Measurements from ENCODE around the gene DYRK2. TPM values are rescaled to one million over a fixed set of nuclear protein-coding genes. Genes with fewer than 3 reads are reported as not detected.

DYRK2 gene
- total RNA-seq, 1 donor from 2014 or later: 50.2 TPM

GRCh38 chr12:67681105-67681778, 32.7 kb downstream of the DYRK2 start:
- H3K27ac Mint-ChIP-seq (ENCODE audit: unreplicated experiment): no peak overlapping the region

GRCh38 chr12:67681941-67682620, 33.5 kb downstream of the DYRK2 start:
- H3K4me1 Mint-ChIP-seq (ENCODE audit: unreplicated experiment): peaks cover 11% of the 10 kb centered on the region

More at GRCh38 chr12:67681105-67681778, 32.7 kb downstream of the DYRK2 start:
- Mint-ChIP-seq H3K36me3 (ENCODE audit: low read depth, unreplicated experiment) (no peaks in the 10 kb centered on the region), H3K27me3 (ENCODE audit: unreplicated experiment) (no peaks in the 10 kb centered on the region), H3K4me3 (ENCODE audit: unreplicated experiment) (no peak overlapping the region), H3K4me1 (ENCODE audit: unreplicated experiment) (peaks cover 11% of the 10 kb centered on the region), H3K9me3 (ENCODE audit: unreplicated experiment) (no peaks in the 10 kb centered on the region)
- no peak for DNase-seq (ENCODE audit: low spot score)
- TF ChIP-seq CTCF (IDR thresholded peaks at IDR 0.05; ENCODE audit: unreplicated experiment): no peak

GRCh38 chr12:67689385-67689784, 40.8 kb downstream of the DYRK2 start:
- Mint-ChIP-seq H3K9me3 (ENCODE audit: unreplicated experiment) (peaks cover 4% of the 10 kb centered on the region), H3K36me3 (ENCODE audit: low read depth, unreplicated experiment) (no peaks in the 10 kb centered on the region), H3K27ac (ENCODE audit: unreplicated experiment) (no peak overlapping the region)

More at GRCh38 chr12:67681941-67682620, 33.5 kb downstream of the DYRK2 start:
- Mint-ChIP-seq H3K27ac (ENCODE audit: unreplicated experiment) (no peak overlapping the region), H3K27me3 (ENCODE audit: unreplicated experiment) (no peaks in the 10 kb centered on the region), H3K4me3 (ENCODE audit: unreplicated experiment) (no peak overlapping the region), H3K9me3 (ENCODE audit: unreplicated experiment) (no peaks in the 10 kb centered on the region), H3K36me3 (ENCODE audit: low read depth, unreplicated experiment) (no peaks in the 10 kb centered on the region)
- no peak for DNase-seq (ENCODE audit: low spot score)
- TF ChIP-seq CTCF (IDR thresholded peaks at IDR 0.05; ENCODE audit: unreplicated experiment): no peak

GRCh38 chr12:67690656-67691055, 42.1 kb downstream of the DYRK2 start:
- H3K4me1 Mint-ChIP-seq (ENCODE audit: unreplicated experiment): peaks cover 27% of the 10 kb centered on the region
- H3K36me3 Mint-ChIP-seq (ENCODE audit: low read depth, unreplicated experiment): no peaks in the 10 kb centered on the region
- H3K27me3 Mint-ChIP-seq (ENCODE audit: unreplicated experiment): no peaks in the 10 kb centered on the region
- no peak for TF ChIP-seq CTCF (IDR thresholded peaks at IDR 0.05; ENCODE audit: unreplicated experiment)
- no peak overlapping the region for H3K4me3 Mint-ChIP-seq (ENCODE audit: unreplicated experiment)
- no peak for DNase-seq (ENCODE audit: low spot score)
- peaks cover 4% of the 10 kb centered on the region for H3K9me3 Mint-ChIP-seq (ENCODE audit: unreplicated experiment)
- no peak overlapping the region for H3K27ac Mint-ChIP-seq (ENCODE audit: unreplicated experiment)

More at GRCh38 chr12:67689385-67689784, 40.8 kb downstream of the DYRK2 start:
- H3K4me3 Mint-ChIP-seq (ENCODE audit: unreplicated experiment): no peak overlapping the region
- no peak for TF ChIP-seq CTCF (IDR thresholded peaks at IDR 0.05; ENCODE audit: unreplicated experiment)
- H3K27me3 Mint-ChIP-seq (ENCODE audit: unreplicated experiment): no peaks in the 10 kb centered on the region
- H3K4me1 Mint-ChIP-seq (ENCODE audit: unreplicated experiment): peaks cover 16% of the 10 kb centered on the region
- DNase-seq (ENCODE audit: low spot score): no peak

- Mint-ChIP-seq H3K4me1 (ENCODE audit: unreplicated experiment) (peaks cover 32% of the 10 kb centered on the region), H3K27me3 (ENCODE audit: unreplicated experiment) (no peaks in the 10 kb centered on the region), H3K9me3 (ENCODE audit: unreplicated experiment) (peaks cover 4% of the 10 kb centered on the region), H3K36me3 (ENCODE audit: low read depth, unreplicated experiment) (no peaks in the 10 kb centered on the region), H3K4me3 (ENCODE audit: unreplicated experiment) (no peak overlapping the region), H3K27ac (ENCODE audit: unreplicated experiment) (no peak overlapping the region)
- no peak for DNase-seq (ENCODE audit: low spot score)
- no peak for TF ChIP-seq CTCF (IDR thresholded peaks at IDR 0.05; ENCODE audit: unreplicated experiment)
These were observed 42.7 kb downstream of the DYRK2 start for GRCh38 chr12:67691220-67691619.
